Ecto neural progenitor cell (in vitro differentiated cells): ENCODE measurements around the gene ELF3.
"Not testable (repeated sequence)": the region's sequence is repeated elsewhere in the genome, so short reads cannot be mapped to it uniquely, and the experiment has no call there.

Experiments
- DNase-seq: peaks from one replicate; pipeline ENCODE4 v3.0.0-alpha.2; 2018; ENCODE audit warnings: low spot score

Gene ELF3

GRCh38 chr1:202034683-202035462 is 24.5 kb downstream of the ELF3 start:
- peak; percentile 59 for DNase-seq

DNA sequence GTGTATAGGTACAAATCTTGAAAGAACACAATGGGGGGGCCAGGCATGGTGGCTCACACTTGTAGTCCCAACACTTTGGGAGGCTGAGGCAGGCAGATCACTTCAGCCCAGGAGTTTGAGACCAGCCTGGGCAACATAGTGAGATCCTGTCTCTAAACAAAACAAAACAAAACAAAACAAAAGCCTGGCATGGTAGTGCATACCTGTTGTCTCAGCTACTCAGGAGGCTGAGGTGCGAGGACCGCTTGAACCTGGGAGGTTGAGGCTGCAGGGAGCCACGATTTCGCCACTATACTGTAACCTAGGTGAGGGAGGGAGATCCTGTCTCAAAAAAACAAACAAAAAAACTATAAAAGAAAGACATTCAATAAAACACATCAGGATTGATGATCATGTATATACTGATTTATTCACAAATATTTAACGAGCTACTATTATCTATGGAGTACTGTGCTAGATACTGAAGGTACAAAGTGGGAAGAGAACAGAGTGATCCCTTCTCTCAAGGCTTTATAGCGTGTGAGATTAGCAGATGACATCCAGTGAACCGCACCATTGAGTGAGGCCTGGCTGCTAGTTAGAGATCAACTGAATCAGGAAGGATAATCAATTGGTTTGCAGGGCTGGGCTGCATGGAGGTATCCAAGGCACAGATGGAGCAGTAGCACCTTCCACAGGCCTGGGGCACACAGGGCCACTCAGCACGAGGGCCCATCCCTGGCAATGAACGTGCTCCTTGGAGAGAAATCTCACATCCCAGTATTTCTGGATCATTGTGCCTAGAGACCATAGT is 26.4 kb downstream of the ELF3 start:
- no peak for DNase-seq

GRCh38 chr1:202037706-202038296 is 27.4 kb downstream of the ELF3 start:
- no peak for DNase-seq

DNA sequence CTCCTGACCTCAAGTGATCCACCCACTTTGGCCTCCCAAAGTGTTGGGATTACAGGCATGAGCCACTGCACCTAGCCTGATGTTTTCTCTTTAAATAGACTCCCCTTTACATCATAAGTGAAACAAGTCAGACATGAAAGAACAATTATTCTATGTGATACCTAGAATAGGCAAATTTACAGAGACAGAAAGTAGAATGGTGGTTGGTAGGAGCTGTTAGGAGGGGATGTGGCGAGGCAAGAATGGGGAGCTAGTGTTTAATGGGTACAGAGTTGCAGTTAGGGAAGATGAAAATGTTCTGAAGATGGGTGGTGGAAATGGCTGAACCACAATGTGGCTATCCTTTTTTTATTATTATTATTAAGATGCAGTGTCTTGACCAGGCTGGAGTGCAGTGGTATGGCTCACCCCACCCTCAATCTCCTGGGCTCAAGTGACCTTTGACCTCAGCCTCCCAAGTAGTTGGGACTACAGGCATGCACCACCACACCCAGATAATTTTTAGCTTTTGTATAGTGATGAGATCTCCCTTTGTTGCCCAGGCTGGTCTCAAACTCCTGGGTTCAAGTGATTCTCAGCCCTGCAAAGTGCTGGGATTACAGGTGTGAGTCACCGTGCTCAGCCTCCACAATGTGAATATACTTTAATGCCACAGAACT is 28.4 kb downstream of the ELF3 start:
- no peak for DNase-seq

DNA sequence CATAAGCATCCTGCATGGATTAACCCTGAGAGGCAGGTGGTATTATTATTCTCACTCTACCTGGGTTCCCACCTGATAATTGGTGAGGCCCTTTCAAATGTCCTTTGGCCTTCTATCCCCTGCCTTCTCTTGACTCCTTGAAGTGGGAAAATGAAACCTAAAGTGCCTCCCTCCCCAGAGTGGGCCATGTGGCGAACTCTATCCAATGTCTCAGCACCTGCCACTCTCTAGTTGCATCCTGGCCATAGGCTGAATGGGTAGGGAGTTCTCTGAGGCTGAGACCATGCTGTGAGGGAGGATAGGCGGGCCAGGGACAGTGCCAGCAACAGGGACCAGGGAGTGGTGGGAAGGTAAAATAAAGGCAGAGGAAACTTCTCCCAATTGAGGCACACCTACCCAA is 35.3 kb downstream of the ELF3 start:
- DNase-seq: no peak

GRCh38 chr1:202046227-202046626 is 35.8 kb downstream of the ELF3 start:
- DNase-seq: no peak

DNA sequence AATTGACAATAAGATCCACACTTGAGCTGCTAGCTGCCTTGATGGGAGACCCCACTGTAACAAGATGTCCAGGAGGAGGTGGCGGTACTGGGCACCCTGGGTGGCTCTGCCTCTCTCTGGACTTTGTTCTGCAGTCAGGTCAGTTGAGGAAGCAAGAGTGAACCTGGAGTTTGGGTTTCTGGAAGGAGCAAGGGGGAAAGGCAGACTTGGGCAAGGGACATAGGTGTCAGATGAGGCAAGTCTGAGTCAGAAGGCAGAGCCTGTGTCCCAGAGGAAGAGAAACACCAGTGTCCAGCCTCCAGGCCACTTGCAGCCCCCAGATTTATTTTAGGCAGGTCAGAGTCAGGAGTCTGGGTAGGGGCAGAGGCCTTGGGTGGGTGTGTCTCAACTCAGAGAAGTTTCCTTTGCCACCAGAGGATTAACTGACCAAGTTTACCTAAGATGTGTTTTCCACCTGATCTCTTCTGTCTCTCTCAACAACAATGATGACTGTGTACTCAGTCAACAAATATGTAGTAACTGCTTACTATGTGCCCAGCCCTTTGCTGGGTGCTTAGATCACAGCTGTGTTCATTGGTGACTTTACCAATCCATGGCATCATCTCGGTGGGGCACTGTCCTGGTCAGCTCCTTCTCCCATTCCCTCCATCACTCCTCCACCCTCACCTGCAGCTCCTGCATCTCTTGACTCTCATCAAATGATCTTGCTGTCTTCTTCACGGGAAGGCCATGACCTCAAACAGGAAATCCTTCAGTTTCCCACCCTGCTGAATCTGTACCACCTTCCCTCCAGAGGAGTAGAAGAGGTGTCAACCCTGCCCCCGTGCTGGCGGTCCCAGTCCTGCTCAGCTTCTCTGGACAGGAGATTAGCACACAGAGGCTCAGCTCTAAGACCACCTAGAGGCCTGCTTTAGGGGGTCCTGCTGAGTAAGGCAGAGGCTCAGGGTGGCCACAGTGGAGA is 36.6 kb downstream of the ELF3 start:
- DNase-seq: no peak

- DNase-seq: no peak
These were observed 37.6 kb downstream of the ELF3 start for GRCh38 chr1:202047977-202048376.

GRCh38 chr1:202049129-202049528 is 38.7 kb downstream of the ELF3 start:
- no peak for DNase-seq

DNA sequence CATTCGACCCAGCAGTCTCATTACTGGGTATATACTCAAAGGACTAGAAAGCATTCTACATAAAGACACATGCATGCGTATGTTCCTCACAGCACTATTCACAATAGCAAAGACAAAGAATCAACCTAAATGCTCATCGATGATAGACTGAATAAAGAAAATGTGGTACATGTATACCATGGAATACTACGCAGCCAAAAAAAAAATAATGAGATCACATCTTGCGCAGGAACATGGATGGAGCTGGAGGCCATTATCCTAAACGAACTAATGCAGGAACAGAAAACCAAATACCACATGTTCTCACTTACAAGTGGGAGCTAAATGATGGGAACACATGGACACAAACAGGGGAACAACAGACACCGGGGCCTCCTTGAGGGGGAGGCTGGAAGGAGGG is 43.7 kb downstream of the ELF3 start:
- no peak for DNase-seq

DNA sequence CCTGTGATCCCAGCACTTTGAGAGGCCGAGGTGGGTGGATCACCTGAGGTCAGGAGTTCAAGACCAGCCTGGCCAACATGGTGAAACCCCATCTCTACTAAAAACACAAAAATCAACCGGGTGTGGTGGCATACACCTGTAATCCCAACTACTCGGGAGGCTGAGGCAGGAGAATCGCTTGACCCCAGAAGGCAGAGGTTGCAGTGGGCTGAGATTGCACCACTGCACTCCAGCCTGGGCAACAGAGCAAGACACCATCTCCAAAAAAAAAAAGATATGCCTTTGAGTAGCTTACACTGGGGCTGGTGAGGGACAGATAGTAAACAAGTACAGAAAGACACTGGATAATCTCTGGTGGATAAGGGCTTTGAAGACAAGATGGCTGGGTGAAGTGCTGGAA is 44.3 kb downstream of the ELF3 start:
- DNase-seq: not testable (repeated sequence)

DNA sequence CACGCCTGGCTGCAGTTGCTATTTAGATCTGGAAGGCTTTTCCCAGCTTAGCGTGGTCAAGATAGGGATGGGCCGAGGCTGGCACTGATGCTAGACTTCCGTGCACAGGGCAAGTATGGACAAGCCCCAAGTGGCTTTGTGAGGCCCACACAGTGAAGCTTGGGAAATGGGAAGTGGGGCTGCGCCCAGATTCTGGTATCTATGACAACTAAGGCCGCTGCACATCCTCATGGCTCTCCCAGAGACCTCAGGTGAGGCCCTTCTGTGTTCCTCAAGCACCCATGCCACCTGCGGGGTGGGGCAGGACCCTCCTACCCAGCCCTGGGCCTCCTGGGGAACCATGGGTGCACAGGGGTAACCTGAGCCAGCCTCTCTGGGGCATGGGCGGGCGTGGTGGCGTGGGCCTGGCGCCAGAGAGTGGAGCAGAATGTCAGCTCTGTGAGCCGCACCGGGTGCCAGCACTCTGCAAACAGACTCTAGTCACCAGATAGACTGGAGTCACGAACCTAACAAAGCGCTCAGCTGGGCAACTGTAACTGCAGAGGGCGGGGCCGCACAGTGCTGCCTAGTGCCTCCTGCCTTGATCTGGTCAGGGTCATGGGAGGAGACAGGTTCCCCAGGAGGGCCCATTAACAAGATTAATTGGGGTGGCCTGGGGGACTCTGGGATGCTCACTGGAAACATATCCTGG is 46.4 kb downstream of the ELF3 start:
- no peak for DNase-seq

GRCh38 chr1:202057335-202057704 is 46.9 kb downstream of the ELF3 start:
- not testable (repeated sequence) for DNase-seq

GRCh38 chr1:202058001-202058908 is 47.9 kb downstream of the ELF3 start:
- no peak for DNase-seq

DNA sequence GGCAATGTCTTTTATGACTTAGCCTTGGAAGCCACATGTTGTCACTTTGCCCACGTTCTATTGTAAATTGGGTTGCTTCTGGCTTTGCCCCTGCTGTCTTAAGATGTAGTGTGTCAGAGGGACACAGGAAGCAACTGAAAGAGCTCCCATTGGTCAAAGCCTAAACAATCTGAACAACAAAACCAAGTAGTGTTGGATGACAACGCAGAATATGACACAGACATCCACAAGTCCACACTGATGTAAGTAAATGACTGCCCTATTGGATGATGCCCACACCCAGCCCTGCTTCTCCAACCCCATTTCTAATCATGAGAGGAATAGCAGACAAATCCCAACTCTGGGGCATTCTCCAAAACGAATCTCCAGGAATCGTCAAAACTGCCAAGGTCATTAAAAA is 50.7 kb downstream of the ELF3 start:
- DNase-seq: no peak

DNA sequence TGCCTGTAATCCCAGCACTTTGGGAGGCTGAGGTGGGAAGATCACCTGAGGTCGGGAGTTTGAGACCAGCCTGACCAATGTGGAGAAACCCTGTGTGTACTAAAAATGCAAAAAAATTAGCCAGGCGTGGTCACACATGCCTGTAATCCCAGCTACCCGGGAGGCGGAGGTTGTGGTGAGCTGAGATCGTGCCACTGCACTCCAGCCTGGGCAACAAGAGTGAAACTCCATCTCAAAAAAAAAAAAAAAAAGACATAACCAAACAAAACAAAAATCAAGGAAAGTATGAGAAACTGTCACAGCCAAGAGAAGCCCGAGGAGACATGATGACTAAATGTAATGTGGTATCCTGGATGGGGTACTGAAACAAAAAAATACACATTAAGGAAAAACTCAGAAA is 51.4 kb downstream of the ELF3 start:
- not testable (repeated sequence) for DNase-seq

DNA sequence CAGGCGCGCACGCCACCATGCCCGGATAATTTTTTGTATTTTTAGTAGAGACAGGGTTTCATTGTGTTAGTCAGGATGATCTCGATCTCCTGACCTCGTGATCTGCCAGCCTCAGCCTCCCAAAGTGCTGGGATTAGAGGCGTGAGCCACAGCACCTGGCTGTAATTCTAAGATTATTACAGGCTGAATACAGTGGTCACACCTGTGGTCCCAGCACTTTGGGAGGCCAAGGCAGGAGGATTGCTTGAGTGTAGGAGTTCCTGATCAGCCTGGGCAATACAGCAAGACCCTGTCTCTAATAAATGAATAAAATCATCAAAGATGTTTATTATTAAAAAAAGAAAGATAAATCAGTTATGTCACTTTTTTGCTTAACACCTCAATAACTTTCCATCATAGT is 52.2 kb downstream of the ELF3 start:
- not testable (repeated sequence) for DNase-seq

DNA sequence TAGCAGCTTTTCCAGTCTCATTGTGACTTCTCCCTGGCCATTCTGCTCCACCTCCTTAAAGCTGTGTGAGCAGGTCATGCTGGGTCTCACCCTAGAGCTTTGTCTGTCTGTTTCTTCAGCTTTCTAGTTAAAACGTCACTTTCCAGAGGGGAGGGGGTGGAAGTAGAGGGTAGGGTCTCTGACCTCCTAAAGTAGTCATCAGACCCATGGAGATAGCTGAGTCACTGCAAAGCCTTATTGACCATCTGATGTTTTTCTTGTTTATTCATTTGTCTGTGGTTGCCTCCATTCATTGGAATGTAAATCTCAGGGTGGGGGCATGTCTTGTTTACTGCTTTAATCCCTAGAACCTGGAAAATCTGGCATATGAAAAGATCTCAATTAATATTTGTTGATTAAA is 52.7 kb downstream of the ELF3 start:
- no peak for DNase-seq

GRCh38 chr1:202064889-202065312 is 54.5 kb downstream of the ELF3 start:
- not testable (repeated sequence) for DNase-seq
